HCT116 (cell line): Measurements from ENCODE around the gene C10orf53. TPM values are rescaled to one million over a fixed set of nuclear protein-coding genes. Genes with fewer than 3 reads are reported as not detected.

ENCODE experiments used
- ATAC-seq: fragments of 200-7000 bp; cut with Tn5 transposase; 2 replicates; pipeline ENCODE4 v1.9.1; 2020; ENCODE audit warnings: mild to moderate bottlenecking, moderate library complexity
- BruUV-seq: library from RNA; stranded (reverse); fragments of 400-500 nt; replicated peaks from 2 replicates; lab custom pipeline; 2021; lab: Mats Ljungman, UMichigan
- CTCF ChIA-PET: fragments of 300-600 bp; sonication (Branson Sonifier 250); formaldehyde crosslinking; loops from one replicate; lab custom pipeline; 2021; ENCODE audit warnings: antibody characterized with exemption; lab: Charles Lee
- POLR2A ChIA-PET: fragments of 300-600, 350-600 bp; sonication (Branson Sonifier 250); formaldehyde crosslinking; loops from one replicate; lab custom pipeline; 2021; ENCODE audit warnings: antibody characterized with exemption; lab: Charles Lee
- RAD21 ChIA-PET, 2 experiments: fragments of 300-600 bp; sonication (Branson Sonifier 250); formaldehyde crosslinking; loops; one replicate each; lab custom pipeline; 2023; ENCODE audit warnings: low total read pairs in 2 of 2; ENCODE audit not compliant: uncharacterized antibody in 2 of 2, unreplicated experiment in 2 of 2, low non-redundant PET in 1 of 2; lab: Charles Lee
- DNase-seq: peaks from one replicate; pipeline ENCODE4 v3.0.0-alpha.2; 2010; ENCODE audit warnings: low read depth, low spot score
- H2AFZ ChIP-seq: fragments of 200-600 bp; shearing (Covaris generic), sonication (generic); 2 replicates; pipeline ENCODE4 v1.6.1; 2017; ENCODE audit warnings: low read depth, mixed run types, mixed read lengths, antibody characterized with exemption, low read length; ENCODE audit not compliant: poor library complexity, severe bottlenecking
- H3K27ac ChIP-seq: 2 replicates; pipeline ENCODE4 v1.5.1; 2012; ENCODE audit warnings: low read depth, low read length
- H3K27me3 ChIP-seq: fragments of 200-600 bp; sonication (generic); 2 replicates; pipeline ENCODE4 v1.6.1; 2016; ENCODE audit warnings: mixed run types, low read length, mixed read lengths; ENCODE audit not compliant: insufficient read depth
- H3K36me3 ChIP-seq, 2 experiments: fragments of 200-500 bp in 1 of 2; fragments of 200-600 bp in 1 of 2; sonication (Bioruptor generic) in 1 of 2; sonication (generic) in 1 of 2; 2 replicates each; pipeline versions ENCODE4 v1.5.1 to v1.6.1; 2014 to 2016; ENCODE audit warnings: low read length in 2 of 2, inconsistent platforms in 1 of 2, mixed read lengths in 1 of 2, mixed run types in 1 of 2; ENCODE audit not compliant: insufficient read depth in 2 of 2, control insufficient read depth in 1 of 2
- H3K4me1 ChIP-seq, 2 experiments: fragments of 200-600 bp in 1 of 2; sonication (generic) in 1 of 2; 2 replicates each; pipeline versions ENCODE4 v1.5.1 to v1.6.1; 2012 to 2017; ENCODE audit warnings: low read length in 2 of 2, inconsistent platforms in 1 of 2, mild to moderate bottlenecking in 1 of 2, mixed read lengths in 1 of 2, mixed run types in 1 of 2, moderate library complexity in 1 of 2; ENCODE audit not compliant: insufficient read depth in 2 of 2, control insufficient read depth in 1 of 2
- H3K4me2 ChIP-seq: fragments of 200-600 bp; sonication (generic); 2 replicates; pipeline ENCODE4 v1.6.1; 2017; ENCODE audit warnings: mixed run types, low read length, mixed read lengths
- H3K4me3 ChIP-seq, 2 experiments: fragments of 200-600 bp in 1 of 2; sonication (generic) in 1 of 2; replicated peaks in 1 of 2; 2 replicates each; pipeline ENCODE4 v1.5.1; 2011 to 2016; ENCODE audit warnings: low read length in 2 of 2, control low read depth in 1 of 2, low read depth in 1 of 2, mild to moderate bottlenecking in 1 of 2, mixed read lengths in 1 of 2, mixed run types in 1 of 2
- H3K79me2 ChIP-seq: fragments of 200-600 bp; sonication (generic); 2 replicates; pipeline ENCODE4 v1.6.1; 2017; ENCODE audit warnings: mild to moderate bottlenecking, mixed run types, low read length, moderate library complexity, mixed read lengths; ENCODE audit not compliant: insufficient read depth
- H3K9ac ChIP-seq: fragments of 200-600 bp; sonication (generic); 2 replicates; pipeline ENCODE4 v1.6.1; 2016; ENCODE audit warnings: low read length, mixed read lengths
- H3K9me2 ChIP-seq: fragments of 200-600 bp; sonication (generic), shearing (Covaris generic); 2 replicates; pipeline ENCODE4 v1.6.1; 2017; ENCODE audit warnings: mixed run types, mild to moderate bottlenecking, moderate library complexity; ENCODE audit not compliant: insufficient read depth
- H3K9me3 ChIP-seq, 2 experiments: fragments of 200-500 bp in 1 of 2; fragments of 200-600 bp in 1 of 2; sonication (Bioruptor generic) in 1 of 2; sonication (generic) in 1 of 2; 2 replicates each; pipeline ENCODE4 v1.6.1; 2014 to 2017; ENCODE audit warnings: low read length in 2 of 2, mixed read lengths in 2 of 2, inconsistent platforms in 1 of 2, low read depth in 1 of 2, mild to moderate bottlenecking in 1 of 2, mixed run types in 1 of 2, moderate library complexity in 1 of 2; ENCODE audit not compliant: control insufficient read depth in 1 of 2, insufficient read depth in 1 of 2
- H4K20me1 ChIP-seq: fragments of 200-600 bp; sonication (generic), shearing (Covaris generic); 2 replicates; pipeline ENCODE4 v1.6.1; 2017; ENCODE audit warnings: mixed run types, mild to moderate bottlenecking, moderate library complexity; ENCODE audit not compliant: insufficient read depth
- CBX3 ChIP-seq: IDR thresholded peaks from 2 replicates; pipeline ENCODE4 v1.6.1; 2012; ENCODE audit warnings: low read depth
- CEBPB ChIP-seq: IDR thresholded peaks from 2 replicates; pipeline ENCODE4 v1.6.1; 2012; ENCODE audit warnings: low read depth
- EGR1 ChIP-seq: IDR thresholded peaks from 2 replicates; pipeline ENCODE4 v1.6.1; 2012; ENCODE audit warnings: low read depth
- EZH2 ChIP-seq: fragments of 200-600 bp; sonication (generic); IDR thresholded peaks from 2 replicates; pipeline ENCODE4 v1.6.1; 2017; ENCODE audit warnings: antibody characterized with exemption, mixed run types
- EZH2phosphoT487 ChIP-seq: fragments of 200-600 bp; IDR thresholded peaks from 2 replicates; pipeline ENCODE4 v1.6.1; 2018; ENCODE audit warnings: antibody characterized with exemption, borderline replicate concordance
- FOSL1 ChIP-seq: IDR thresholded peaks from 2 replicates; pipeline ENCODE4 v1.6.1; 2012; ENCODE audit warnings: low read depth
- JUND ChIP-seq: IDR thresholded peaks from 2 replicates; pipeline ENCODE4 v1.6.1; 2012
- POLR2A ChIP-seq: IDR thresholded peaks from 2 replicates; pipeline ENCODE4 v1.7.0; 2011; ENCODE audit warnings: borderline replicate concordance; ENCODE audit not compliant: insufficient read depth, insufficient read length; ENCODE audit errors: extremely low read depth
- POLR2AphosphoS5 ChIP-seq: IDR thresholded peaks from 2 replicates; pipeline ENCODE4 v1.6.1; 2011; ENCODE audit warnings: mild to moderate bottlenecking, low read depth, low read length, moderate library complexity
- RAD21 ChIP-seq: IDR thresholded peaks from 2 replicates; pipeline ENCODE4 v1.6.1; 2012; ENCODE audit warnings: low read depth, mild to moderate bottlenecking
- SP1 ChIP-seq: IDR thresholded peaks from 2 replicates; pipeline ENCODE4 v1.6.1; 2012; ENCODE audit warnings: low read depth
- SRF ChIP-seq: IDR thresholded peaks from 2 replicates; pipeline ENCODE4 v1.6.1; 2012; ENCODE audit warnings: low read depth
- TCF7L2 ChIP-seq: IDR thresholded peaks from 2 replicates; pipeline ENCODE4 v1.7.0; 2011; ENCODE audit warnings: borderline replicate concordance, inconsistent platforms; ENCODE audit not compliant: insufficient read depth, insufficient read length; ENCODE audit errors: extremely low read depth
- ZBTB33 ChIP-seq: IDR thresholded peaks from 2 replicates; pipeline ENCODE4 v1.6.1; 2011; ENCODE audit warnings: mild to moderate bottlenecking, low read length, moderate library complexity; ENCODE audit not compliant: insufficient replicate concordance; ENCODE audit errors: extremely low read depth
- ZNF274 ChIP-seq: fragments of 200-500 bp; sonication (Bioruptor generic); IDR thresholded peaks from 2 replicates; pipeline ENCODE4 v1.6.1; 2014; ENCODE audit warnings: mild to moderate bottlenecking, low read depth, low read length, inconsistent platforms
- intact Hi-C: fragments of 100-400 bp; cut with micrococcal nuclease; formaldehyde crosslinking; loops from 2 replicates; pipeline ENCODE4 v1.10.0; 2022
- total RNA-seq: library from RNA; stranded (reverse); gene quantifications from one replicate; pipeline ENCODE4 v1.2.1, GENCODE V29; 2021; ENCODE audit not compliant: unreplicated experiment
- TF ChIP-seq, protein P1 (sequence below): IDR thresholded peaks from 2 replicates; pipeline ENCODE4 v1.6.1; 2012; ENCODE audit warnings: low read depth
- TF ChIP-seq, protein P2 (sequence below): IDR thresholded peaks from 2 replicates; pipeline ENCODE4 v1.6.1; 2012
- TF ChIP-seq, protein P3 (sequence below): IDR thresholded peaks from 2 replicates; pipeline ENCODE4 v1.6.1; 2012
- TF ChIP-seq, protein P4 (sequence below), 3 experiments: fragments of 200-600 bp in 1 of 3; sonication (generic) in 1 of 3; IDR thresholded peaks in 2 of 3; conservative IDR thresholded peaks in 1 of 3; 2 replicates each; pipeline ENCODE4 v1.5.1; 2012 to 2017; ENCODE audit warnings: low read depth in 2 of 3, low read length in 2 of 3, antibody characterized with exemption in 1 of 3, borderline replicate concordance in 1 of 3, control low read depth in 1 of 3, mild to moderate bottlenecking in 1 of 3, mixed read lengths in 1 of 3, mixed run types in 1 of 3, moderate library complexity in 1 of 3; ENCODE audit not compliant: insufficient read depth in 1 of 3

Gene C10orf53
- total RNA-seq, 1 experiment from 2014 or later = not detected

DNA sequence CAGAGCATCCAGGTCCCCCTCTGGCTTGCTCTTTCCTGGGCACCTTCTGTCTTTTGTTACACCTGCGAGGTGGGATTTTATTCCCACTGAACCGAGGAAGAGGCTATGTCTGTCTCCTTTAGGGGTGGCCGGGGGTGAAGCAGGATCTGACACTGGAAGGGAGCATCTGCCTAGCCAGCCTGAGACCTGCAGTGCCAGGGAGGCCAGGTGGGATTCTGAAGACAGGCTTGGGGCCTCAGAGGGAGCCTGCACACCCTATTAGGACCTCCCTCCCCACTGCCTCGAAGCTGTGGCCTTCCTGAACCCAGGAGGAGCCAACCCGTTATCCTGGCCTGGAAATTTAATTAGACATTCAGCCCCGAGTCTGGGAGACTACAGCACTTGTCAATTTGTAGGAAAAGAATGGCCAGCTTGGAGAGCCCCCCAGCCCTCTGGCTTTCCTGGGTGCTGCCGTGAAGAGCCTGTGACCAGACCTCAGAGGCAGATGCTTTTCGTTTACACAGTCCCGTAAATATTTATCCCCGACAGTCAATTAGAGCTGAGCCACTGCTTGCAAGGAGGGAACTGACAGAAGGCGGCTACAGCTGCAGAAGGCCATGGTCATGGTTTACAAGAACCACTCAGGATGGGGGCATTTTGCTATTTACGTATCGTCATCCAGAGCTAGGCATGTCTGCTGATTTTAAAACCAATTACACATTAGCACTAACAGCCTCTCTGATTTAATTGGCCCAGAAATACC, 46.0 kb upstream of the C10orf53 start:
- ChIA-PET POLR2A (no interaction called here), RAD21 (no interaction called here)
- no peak for ATAC-seq

More for the DNA sequence above, 46.0 kb upstream of the C10orf53 start:
- Histone ChIP-seq H2AFZ (no peak overlapping the region), H3K27ac (no peak overlapping the region), H3K36me3 (no peaks in the 10 kb centered on the region), H3K27me3 (peaks cover 19% of the 10 kb centered on the region), H3K9me3 (no peaks in the 10 kb centered on the region), H3K4me3 (no peak overlapping the region), H3K4me1 (peaks cover 0 to 4% of the 10 kb centered on the region in 2 experiments; a peak in 1 of 4 replicates), H3K79me2 (no peaks in the 10 kb centered on the region), H3K9me2 (no peaks in the 10 kb centered on the region), H4K20me1 (no peaks in the 10 kb centered on the region), H3K4me2 (no peak overlapping the region), H3K9ac (no peak overlapping the region)
- intact Hi-C loops = no loop called here
- BruUV-seq = no TSS peak
- DNase-seq = no peak
- TF ChIP-seq ZBTB33 = no peak
- TF ChIP-seq, protein P1, sequence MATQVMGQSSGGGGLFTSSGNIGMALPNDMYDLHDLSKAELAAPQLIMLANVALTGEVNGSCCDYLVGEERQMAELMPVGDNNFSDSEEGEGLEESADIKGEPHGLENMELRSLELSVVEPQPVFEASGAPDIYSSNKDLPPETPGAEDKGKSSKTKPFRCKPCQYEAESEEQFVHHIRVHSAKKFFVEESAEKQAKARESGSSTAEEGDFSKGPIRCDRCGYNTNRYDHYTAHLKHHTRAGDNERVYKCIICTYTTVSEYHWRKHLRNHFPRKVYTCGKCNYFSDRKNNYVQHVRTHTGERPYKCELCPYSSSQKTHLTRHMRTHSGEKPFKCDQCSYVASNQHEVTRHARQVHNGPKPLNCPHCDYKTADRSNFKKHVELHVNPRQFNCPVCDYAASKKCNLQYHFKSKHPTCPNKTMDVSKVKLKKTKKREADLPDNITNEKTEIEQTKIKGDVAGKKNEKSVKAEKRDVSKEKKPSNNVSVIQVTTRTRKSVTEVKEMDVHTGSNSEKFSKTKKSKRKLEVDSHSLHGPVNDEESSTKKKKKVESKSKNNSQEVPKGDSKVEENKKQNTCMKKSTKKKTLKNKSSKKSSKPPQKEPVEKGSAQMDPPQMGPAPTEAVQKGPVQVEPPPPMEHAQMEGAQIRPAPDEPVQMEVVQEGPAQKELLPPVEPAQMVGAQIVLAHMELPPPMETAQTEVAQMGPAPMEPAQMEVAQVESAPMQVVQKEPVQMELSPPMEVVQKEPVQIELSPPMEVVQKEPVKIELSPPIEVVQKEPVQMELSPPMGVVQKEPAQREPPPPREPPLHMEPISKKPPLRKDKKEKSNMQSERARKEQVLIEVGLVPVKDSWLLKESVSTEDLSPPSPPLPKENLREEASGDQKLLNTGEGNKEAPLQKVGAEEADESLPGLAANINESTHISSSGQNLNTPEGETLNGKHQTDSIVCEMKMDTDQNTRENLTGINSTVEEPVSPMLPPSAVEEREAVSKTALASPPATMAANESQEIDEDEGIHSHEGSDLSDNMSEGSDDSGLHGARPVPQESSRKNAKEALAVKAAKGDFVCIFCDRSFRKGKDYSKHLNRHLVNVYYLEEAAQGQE = no peak
- no peak for TF ChIP-seq SP1
- no peak for TF ChIP-seq EGR1
- no peak for TF ChIP-seq CBX3
- TF ChIP-seq, protein P2, sequence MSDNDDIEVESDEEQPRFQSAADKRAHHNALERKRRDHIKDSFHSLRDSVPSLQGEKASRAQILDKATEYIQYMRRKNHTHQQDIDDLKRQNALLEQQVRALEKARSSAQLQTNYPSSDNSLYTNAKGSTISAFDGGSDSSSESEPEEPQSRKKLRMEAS = no peak
- TF ChIP-seq SRF = no peak
- TF ChIP-seq, protein P3, sequence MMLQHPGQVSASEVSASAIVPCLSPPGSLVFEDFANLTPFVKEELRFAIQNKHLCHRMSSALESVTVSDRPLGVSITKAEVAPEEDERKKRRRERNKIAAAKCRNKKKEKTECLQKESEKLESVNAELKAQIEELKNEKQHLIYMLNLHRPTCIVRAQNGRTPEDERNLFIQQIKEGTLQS = no peak
- no peak for TF ChIP-seq JUND
- TF ChIP-seq EZH2phosphoT487 = no peak
- TF ChIP-seq POLR2AphosphoS5 = no peak
- TF ChIP-seq CEBPB = no peak
- no peak for TF ChIP-seq FOSL1
- TF ChIP-seq TCF7L2 = no peak
- TF ChIP-seq, protein P4, sequence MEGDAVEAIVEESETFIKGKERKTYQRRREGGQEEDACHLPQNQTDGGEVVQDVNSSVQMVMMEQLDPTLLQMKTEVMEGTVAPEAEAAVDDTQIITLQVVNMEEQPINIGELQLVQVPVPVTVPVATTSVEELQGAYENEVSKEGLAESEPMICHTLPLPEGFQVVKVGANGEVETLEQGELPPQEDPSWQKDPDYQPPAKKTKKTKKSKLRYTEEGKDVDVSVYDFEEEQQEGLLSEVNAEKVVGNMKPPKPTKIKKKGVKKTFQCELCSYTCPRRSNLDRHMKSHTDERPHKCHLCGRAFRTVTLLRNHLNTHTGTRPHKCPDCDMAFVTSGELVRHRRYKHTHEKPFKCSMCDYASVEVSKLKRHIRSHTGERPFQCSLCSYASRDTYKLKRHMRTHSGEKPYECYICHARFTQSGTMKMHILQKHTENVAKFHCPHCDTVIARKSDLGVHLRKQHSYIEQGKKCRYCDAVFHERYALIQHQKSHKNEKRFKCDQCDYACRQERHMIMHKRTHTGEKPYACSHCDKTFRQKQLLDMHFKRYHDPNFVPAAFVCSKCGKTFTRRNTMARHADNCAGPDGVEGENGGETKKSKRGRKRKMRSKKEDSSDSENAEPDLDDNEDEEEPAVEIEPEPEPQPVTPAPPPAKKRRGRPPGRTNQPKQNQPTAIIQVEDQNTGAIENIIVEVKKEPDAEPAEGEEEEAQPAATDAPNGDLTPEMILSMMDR (IDR thresholded peaks at IDR 0.05 in 2 of 3, conservative IDR thresholded peaks at IDR 0.05 in 1 of 3; ENCODE audit: borderline replicate concordance in 1 of 3, insufficient read depth in 1 of 3, low read depth in 2 of 3, low read length in 2 of 3) = no peak
- no peak for TF ChIP-seq ZNF274
- TF ChIP-seq POLR2A = no peak
- no peak for TF ChIP-seq RAD21
- no peak for TF ChIP-seq EZH2
- CTCF ChIA-PET = no interaction called here
